HG02588 (cell line): Measurements from ENCODE around the gene RABL2B.

Experiments
- ATAC-seq: cut with Tn5 transposase; IDR thresholded peaks from one replicate; pipeline ENCODE4 v1.9.1; 2021; ENCODE audit warnings: mild to moderate bottlenecking, moderate library complexity; ENCODE audit not compliant: unreplicated experiment

RABL2B gene

GRCh38 chr22:50723991-50724390, 59.4 kb downstream of the RABL2B start:
- no peak for ATAC-seq

DNA sequence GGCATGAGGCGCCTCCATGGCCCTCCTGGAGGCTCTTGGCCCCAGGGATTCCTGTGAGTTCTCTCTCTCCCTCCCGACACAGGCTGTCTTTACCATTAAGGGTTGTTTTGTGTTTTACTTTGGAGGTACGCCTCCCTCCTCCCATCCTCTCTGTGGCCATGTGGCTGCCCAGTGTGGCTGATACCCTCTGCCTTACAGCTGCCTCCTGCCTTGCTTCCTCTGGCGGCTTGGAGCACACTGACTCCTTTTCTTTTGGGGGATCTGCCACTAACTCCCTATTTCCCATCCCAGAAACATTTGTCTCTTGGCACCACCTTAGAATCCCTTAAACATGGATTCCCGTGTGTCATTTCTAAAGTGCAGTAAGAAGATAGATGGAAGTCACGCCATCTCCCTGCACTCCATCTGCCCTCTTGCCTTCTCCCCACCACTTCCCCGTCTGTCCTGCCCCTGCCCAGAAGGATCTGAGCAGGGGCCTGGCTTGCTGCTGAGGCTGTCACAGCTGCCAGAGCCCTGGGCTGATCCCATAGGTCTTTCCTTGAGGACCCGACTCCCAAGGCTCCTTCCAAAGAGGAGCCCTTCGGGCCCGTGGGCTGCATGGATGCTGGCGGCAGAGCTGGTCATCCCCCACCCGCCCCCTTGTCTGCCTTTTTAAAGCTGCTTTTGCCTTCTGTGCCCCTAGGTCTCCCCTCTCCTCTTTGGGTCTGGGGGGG, 60.6 kb downstream of the RABL2B start:
- ATAC-seq, result no peak

GRCh38 chr22:50722048-50722701, 61.3 kb downstream of the RABL2B start:
- ATAC-seq, result no peak

- no peak for ATAC-seq
Observed at GRCh38 chr22:50721257-50721844, 62.1 kb downstream of the RABL2B start.

- no peak for ATAC-seq
Observed at GRCh38 chr22:50720301-50721256, 62.9 kb downstream of the RABL2B start.

DNA sequence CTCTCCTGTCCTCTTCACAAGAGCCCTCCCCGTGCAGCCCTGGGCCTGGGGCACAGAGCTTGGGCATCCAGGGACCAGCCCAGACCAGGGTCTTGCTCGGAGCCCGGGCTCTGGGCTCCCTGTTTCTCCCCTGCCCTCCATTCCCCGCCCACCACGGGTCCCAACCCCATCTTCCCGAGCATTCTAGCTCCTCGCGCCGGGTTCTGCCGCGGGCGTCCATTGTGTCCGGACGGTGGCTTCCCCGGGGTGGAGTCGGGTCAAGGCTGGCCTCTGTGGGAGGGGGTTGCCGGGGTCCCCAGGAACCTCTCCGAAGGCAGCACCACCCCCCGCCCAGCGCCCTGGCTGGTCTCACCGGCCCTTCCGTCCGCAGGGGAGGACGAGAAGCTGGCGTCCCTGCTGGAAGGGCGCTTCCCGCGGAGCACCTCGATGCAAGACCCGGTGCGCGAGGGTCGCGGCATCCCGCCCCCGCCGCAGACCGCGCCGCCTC, 63.6 kb downstream of the RABL2B start:
- no peak for ATAC-seq

GRCh38 chr22:50718352-50718709, 65.1 kb downstream of the RABL2B start:
- ATAC-seq, result no peak

DNA sequence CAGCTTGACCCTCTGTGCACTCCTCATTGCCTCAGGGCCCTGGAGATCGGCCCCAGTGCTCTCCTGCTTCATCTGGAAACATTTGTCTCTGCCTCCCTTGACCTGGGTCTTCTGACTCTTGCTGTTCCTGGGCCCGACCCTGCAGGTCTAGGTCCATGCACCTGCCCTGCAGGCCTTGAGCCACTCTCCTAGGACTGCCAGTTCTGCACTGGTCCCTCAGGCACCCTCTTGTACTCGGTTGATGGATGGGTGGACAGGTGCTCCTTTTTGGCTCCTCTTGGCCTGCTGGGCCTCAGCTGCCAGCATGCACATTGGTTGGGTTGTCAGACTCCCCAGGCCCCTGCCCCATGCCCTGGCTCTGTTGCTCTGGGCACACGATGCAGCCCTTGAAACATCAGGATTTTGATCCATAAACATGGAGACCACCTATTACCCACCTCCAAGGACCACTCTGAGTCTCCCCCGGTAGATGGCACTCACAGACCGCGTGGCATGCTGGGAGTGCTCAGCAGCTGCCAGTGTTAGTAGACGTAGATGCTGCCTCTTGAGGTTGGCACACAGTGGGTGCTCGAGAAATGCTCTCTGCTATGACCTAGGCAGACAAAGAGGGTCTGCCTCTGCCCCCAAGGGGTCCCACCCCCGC, 65.6 kb downstream of the RABL2B start:
- no peak for ATAC-seq
